Esophagus muscularis mucosa (tissue), 3 donors: ENCODE data around the gene FTO.

Experiments
- CTCF ChIP-seq, 3 experiments: fragments of 200-600 bp in 2 of 3; fragments of 450-650 bp in 1 of 3; sonication (generic) in 2 of 3; IDR thresholded peaks; one replicate each; pipeline ENCODE4 v1.5.1; 2017 to 2019; ENCODE audit warnings: antibody characterized with exemption in 3 of 3, mild to moderate bottlenecking in 2 of 3, moderate library complexity in 1 of 3
- POLR2A ChIP-seq: fragments of 450-650 bp; IDR thresholded peaks from one replicate; pipeline ENCODE4 v1.6.1; 2017; ENCODE audit warnings: antibody characterized with exemption, moderate library complexity, mild to moderate bottlenecking, low read depth
- POLR2AphosphoS5 ChIP-seq, 2 donors: sonication (generic); formaldehyde crosslinking; IDR thresholded peaks; one replicate each; pipeline ENCODE4 v1.6.1; 2017; ENCODE audit warnings: antibody characterized with exemption in 2 of 2

GRCh38 chr16:53999841-54000240 is 295.9 kb downstream of the FTO start:
- no peak for TF ChIP-seq CTCF (IDR thresholded peaks at IDR 0.05)
- no peak for TF ChIP-seq POLR2A
- TF ChIP-seq POLR2AphosphoS5 (IDR thresholded peaks at IDR 0.05), result no peak
